Left cardiac atrium (tissue), 4 donors: ENCODE results near the gene RBSN. TPM values are rescaled to one million over a fixed set of nuclear protein-coding genes. Genes with fewer than 3 reads are reported as not detected.

Source experiments
- ATAC-seq, 2 donors: fragments of 200-7000 bp; cut with Tn5 transposase; one replicate each; pipeline ENCODE4 v1.9.1; 2020; ENCODE audit warnings: mild to moderate bottlenecking in 2 of 2, moderate library complexity in 2 of 2
- DNase-seq: peaks from one replicate; pipeline ENCODE4 v3.0.0-alpha.2; 2020
- intact Hi-C, 2 donors: fragments of 100-400 bp; cut with DNase I; formaldehyde crosslinking; loops; one replicate each; pipeline versions ENCODE4 v1.14.1 to v1.15.1; 2022 to 2023
- total RNA-seq, 2 donors: library from RNA; stranded (reverse); fragmentation: NEBNext Ultra II Directional; extraction: Animal tissue kit (Norgen Biotek cat#: 25700); gene quantifications; one replicate each; pipeline ENCODE4 v1.2.1, GENCODE V29; 2021
- donor health status: DM: no; HTN: yes; CAD: no.
- donor health status: DM: no; HTN: yes; CAD: no; lungs with severe emphysema.
- donor health status: DM: yes; HTN: yes; CAD: no.
- donor health status: Dilated cardiomyopathy.

Gene RBSN
- total RNA-seq, 2 donors from 2014 or later = 18.7 to 20.8 TPM

DNA sequence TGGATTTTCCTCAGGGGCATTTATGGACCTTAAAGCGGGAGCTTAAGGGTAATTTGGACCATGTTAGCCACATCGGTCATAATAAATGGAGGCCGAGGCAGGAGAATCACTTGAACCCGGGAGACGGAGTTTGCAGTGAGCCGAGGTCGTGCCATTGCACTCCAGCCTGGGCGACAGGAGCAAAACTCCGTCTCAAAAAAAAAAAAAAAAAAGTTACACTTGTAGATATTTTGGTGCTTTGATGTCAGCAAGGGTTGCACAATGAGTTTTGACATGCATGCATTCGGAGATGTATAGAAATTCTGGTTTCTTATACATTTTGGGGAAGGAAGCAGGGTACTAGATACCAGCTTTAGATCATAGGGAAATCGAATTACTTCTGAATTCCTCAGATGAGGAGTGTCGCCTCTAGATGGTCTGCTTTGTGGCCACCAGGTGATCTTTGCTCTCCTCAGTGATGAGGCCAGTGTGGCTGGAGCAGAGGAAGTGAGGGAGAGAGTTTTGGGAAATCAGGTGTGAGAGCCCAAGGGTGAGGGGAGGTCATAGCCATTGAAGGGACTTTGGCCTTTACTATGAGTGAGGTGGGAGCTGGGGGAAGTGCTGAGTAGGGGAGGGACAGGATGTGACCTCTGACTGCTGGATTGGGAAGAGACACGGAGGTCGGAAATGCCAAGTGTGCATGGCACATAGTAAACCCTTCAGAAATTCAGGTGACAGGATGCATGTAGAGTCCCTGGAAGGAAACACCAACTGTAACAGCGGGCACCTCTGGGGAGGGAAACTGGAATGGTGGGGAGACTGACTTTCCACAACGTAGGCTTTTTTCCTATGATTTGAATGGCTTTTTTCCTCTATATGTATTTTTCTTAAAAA, 8.4 kb upstream of the RBSN start:
- no peak for ATAC-seq
- no peak for DNase-seq
- intact Hi-C loops = loop anchor here in 1 of 2 donors (5.0 kb wide), 1 partner anchor 450 kb away; no protein-coding TSS in a partner anchor

DNA sequence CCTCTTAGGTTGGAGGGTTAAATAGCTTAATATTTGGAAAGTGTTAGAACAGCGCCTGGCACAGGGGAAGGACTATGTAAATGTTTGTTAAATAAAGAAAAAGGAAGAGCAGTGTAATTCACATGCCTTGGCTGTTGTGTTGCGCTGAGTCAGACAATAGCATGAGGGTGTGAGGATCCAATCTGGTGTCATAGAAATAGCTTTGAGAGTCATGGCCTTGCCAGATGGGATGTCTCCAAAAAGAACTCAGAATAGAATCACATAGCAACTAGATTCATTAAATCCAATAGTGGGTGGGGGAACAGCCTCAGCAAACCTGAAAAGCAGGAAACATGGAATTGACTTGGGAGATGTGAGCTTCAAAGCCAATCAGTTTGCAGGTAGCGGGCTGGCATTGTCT, 3.9 kb upstream of the RBSN start:
- DNase-seq (no peak), ATAC-seq (peak; percentile 50 to 61)
- intact Hi-C loops = no loop called here

DNA sequence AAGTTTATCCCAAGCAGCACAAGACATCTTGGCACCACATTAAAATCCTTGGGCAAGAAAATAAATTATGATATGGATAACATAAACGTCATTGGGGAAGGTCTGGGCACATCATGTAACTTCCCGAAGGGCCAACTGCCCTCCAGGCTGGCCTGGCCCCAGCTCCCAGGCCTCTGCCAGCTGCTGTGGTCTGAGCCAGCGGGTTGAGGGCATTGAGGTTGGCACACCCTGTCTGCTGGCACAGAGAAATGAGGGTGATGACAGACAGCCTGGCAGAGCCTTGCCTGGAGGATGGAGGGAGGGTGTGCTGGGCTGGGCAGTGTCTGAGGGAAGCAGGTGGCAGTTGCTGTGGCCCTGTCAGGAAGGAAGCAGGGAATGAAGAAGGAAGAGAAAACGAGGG, 3.3 kb upstream of the RBSN start:
- ATAC-seq (peak; percentile 88 to 89), DNase-seq (peak; percentile 79)
- intact Hi-C loops = no loop called here

DNA sequence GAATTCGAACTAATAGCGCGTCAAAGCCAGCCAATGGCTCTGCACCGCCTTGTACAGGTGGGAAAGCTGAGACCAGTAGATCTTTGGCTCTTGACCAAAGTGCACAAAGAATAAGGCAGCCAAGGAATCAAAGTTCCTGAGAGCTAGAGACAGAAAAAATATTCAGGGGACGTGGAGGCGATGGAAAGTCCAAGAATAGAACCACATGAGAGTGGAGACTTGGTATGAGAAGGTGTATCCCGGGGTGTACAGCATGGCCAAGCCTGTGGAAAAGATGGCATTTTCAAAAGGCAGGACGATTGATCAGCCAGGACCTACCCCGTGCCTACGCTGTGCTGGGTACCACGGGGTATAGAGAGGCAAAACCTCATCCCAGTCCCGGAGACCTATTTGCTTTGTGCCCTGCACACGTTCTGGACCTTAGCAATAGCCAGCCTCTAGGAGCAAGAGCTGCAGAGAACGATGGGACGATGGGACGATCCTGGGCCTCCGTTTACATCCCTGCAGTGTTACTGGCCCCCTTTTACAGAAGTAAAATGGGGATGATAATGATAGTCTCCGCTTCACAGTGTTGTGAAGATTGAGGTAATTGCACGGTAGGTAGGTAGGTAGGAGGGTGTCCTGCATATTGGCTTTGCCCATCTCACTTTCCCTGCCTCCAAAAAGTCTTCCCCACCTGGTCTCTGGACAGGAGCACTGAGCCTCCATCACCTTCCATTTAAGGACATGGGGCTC, 583 bp upstream of the RBSN start:
- intact Hi-C loops = loop anchor here in 1 of 2 donors (10.0 kb wide), 1 partner anchor 445 kb away; the partner anchor contains the start of gene CCDC174
- ATAC-seq = peak; percentile 10 to 13

DNA sequence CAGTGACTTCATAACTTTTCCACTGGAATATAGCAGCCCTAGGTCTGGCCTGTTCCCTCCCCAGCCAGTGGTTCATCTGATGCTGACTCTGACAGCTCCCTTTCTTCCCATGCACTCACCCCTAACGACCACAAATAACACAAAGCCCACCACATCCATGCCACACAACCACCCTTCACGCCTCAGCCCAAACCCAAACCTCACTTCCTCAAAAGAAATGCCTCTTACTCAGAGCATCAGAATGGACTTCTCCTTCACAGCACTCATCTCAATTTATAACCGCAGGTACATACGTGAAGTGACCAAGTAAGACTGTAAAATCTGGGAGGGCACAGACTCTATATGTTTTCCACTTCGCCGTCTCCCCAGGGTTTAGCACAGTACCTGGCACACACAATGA, 1.1 kb downstream of the RBSN start:
- ATAC-seq (no peak), DNase-seq (no peak)
- intact Hi-C loops = loop anchor here in 1 of 2 donors (10.0 kb wide), 1 partner anchor 443 kb away; the partner anchor contains the start of gene CCDC174

More for the DNA sequence above, 583 bp upstream of the RBSN start:
- DNase-seq = no peak

DNA sequence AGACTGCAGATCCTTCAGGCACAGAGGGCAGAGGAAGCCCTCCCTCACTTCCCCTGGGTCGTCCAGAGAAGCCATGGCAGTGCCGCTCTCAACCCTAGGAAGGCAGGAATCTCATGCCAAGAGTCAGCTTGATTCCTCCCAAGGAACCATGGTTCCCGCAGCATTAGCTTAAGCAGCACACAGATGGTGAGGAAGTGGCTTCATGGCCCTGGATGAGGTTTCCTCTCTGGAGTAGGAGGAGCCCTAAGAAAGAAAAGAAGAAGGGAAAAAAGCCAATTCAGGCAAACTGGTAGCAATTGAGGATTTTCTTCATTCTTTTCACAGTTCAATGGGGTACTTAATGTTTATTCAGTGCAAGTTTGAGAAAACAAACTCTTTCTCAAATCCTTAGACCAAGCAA, 2.9 kb downstream of the RBSN start:
- intact Hi-C loops = loop anchor here in 1 of 2 donors (10.0 kb wide), 1 partner anchor 441 kb away; the partner anchor contains the start of gene CCDC174
- ATAC-seq = no peak
- no peak for DNase-seq

DNA sequence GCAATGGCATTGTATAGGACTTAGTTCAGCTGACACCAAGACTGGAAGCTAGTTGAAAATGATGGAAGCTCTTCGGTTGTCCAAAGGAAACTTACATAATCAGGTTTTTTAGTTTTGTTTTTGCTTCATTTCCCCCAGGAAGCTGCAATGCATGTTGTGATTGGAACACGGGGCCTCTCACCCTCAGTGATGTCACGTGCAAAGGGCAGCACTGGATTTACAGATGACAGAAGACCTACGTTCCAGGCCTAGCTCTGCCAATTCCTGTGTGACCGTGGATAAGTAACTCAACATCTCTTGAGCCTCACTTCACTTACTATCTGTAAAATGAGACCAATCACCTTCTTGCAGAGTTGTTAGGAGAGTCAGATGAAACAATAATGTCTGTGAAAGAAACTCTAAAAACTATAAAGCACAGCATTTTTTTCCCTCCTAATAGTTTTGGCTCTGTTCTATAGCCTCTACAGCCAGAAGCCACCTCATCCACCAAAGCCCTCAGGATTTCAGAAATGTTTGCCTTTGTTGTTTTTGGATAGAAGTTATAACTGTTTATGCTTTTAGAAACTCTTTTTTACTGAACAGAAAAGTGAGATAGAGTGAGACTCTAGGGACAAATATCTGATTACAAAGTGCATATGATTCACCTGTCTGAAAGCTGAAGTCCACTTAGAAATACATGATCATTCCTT, 4.6 kb downstream of the RBSN start:
- DNase-seq = no peak
- no peak for ATAC-seq
- intact Hi-C loops = loop anchor here in 1 of 2 donors (10.0 kb wide), 1 partner anchor 440 kb away; the partner anchor contains the start of gene CCDC174

DNA sequence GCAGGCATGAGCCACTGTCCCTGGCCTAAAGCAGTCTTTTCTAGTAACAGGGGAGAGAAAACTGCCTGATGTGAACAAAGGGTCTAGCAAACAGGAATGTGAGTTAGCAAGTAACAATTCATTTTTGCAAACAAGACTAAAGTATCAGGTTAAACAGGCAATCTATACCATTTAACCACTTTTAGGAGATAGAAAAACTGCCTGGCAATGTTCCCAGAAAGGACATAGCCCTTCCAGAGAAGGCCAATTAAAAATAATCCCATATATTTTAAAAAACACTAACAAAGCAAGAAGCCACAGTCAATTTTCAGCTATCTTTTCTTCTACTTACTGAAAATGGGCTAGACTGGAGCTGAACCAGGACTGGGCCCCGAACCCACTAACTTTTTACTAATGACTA, 6.3 kb downstream of the RBSN start:
- ATAC-seq (no peak), DNase-seq (no peak)
- intact Hi-C loops = loop anchor here in 1 of 2 donors (10.0 kb wide), 1 partner anchor 438 kb away; the partner anchor contains the start of gene CCDC174

DNA sequence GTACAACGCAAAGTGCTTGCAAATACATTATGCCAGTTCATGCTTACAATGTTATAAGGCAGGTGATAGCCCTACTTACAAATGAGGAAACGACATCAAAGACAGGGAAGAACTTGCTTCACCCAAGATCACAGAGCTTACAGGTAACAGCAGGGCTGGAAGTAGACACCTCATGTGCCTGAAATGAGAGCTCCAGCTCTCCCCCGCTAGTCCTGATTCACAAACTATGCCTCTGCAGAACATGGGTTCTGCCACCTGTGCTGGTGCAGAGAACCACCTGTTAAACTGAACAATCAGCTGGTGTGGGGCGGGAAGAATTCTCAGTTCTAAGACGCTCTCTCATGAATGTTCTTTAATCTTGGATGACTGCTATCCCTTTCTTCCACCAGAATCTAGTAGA, 7.4 kb downstream of the RBSN start:
- intact Hi-C loops = loop anchor here in 1 of 2 donors (10.0 kb wide), 1 partner anchor 437 kb away; the partner anchor contains the start of gene CCDC174
- DNase-seq = no peak
- no peak for ATAC-seq

DNA sequence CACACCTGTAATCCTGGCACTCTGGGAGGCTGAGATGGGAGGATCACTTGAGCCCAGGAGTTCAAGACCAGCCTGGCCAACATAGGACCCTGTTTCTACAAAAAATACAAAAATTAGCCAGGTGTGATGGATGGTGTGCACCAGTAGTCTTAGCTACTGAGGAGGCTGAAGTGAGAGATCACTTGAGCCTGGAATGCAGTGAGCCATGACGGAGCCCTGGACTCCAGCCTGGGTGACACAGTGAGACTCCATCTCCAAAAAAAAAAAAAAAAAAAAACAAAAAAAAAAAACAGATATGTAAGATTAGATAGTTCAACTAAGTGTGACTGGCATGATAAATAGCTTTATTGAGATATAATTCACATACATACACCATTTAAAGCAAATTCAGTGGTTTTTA, 9.7 kb downstream of the RBSN start:
- intact Hi-C loops = no loop called here
- ATAC-seq = no peak
- no peak for DNase-seq

DNA sequence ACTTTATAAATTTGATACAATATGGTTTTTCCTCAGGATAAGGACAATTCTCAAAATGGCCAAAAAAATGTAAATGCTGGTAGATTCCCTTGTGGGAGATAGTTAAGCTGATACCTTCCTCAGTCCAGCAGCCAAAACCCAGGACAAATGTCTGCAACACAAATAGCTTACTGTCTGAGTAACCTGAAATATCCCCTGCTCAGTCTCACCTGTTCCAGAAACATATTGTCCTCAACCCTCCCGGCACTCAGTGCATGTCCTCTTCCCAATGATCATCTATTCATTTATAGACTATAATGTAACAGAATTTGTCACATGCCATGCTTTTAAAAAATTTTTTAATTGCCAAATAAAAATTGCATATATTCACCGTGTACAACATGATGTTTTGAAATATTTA, 12.2 kb downstream of the RBSN start:
- DNase-seq = no peak
- intact Hi-C loops = no loop called here
- no peak for ATAC-seq

DNA sequence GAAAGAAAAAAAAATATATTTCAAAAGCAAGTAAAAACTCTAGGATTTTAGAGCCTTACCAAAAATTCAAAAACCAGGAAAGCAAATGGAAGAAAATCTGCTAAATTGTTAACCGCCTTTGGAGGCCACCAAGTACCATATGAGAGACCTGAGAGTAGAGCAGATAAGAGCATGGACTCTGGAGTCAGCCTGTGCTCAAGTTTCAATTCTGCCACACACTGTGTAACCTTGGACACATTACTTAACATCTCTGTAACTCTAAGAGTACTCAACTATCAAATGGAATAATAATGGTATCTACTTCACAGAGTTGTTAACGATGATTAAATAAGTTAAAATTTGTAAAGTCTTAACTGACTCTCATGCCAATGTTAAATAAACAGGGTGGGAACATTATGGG, 12.7 kb downstream of the RBSN start:
- intact Hi-C loops = no loop called here
- ATAC-seq (no peak), DNase-seq (no peak)

DNA sequence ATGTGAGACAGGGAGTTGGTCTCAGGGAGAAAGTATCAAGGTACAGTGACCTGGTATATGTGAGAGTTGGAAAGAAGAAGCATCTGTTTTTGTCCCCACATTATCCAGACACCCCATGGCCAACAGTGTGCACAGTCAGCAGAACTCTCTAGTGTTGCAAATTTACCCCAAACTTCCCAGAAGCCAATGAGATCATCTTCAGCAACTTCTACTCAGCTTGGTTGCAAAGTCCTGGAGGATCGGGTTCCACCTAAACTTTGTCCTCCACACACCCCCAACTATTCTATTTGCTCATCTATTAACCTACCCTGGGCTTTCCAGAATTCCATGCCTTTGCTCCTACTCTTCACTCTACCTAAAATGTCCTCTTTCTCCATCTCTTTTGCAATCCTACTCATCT, 15.7 kb downstream of the RBSN start:
- DNase-seq (no peak), ATAC-seq (no peak)
- intact Hi-C loops = no loop called here

DNA sequence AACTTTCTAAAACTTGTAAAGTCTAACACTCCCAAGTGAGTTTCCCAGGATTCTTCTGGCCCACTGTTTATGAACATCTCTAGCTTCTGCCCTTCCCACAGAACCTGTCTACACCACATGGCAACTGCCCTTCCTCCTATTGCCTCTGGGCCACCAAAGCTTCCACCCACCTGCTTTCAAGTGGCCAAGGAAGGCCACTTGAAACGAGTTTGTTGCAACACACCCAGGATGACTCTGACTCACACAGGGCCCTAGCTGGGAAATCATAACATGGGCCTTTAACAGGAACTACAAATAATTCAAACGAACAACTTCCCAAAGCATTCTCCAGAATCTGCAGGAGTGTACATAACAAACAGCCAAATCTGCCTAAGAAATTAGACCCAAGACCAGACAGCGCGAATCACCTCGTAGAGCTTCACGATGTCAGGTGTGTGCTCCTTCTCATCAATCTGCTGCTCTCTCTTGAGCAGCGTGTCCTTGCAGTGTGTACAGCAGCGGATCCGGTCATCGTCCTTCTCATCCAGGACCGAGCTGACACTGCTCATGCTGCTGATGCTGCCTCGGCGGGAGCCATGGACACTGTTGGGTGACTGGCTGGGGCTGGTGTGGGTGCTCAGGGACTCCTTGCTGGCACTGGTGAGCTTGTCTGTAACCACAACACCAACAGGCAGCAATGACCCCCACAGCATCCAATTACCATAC, 16.8 kb downstream of the RBSN start:
- ATAC-seq = no peak
- DNase-seq = no peak
- intact Hi-C loops = no loop called here

DNA sequence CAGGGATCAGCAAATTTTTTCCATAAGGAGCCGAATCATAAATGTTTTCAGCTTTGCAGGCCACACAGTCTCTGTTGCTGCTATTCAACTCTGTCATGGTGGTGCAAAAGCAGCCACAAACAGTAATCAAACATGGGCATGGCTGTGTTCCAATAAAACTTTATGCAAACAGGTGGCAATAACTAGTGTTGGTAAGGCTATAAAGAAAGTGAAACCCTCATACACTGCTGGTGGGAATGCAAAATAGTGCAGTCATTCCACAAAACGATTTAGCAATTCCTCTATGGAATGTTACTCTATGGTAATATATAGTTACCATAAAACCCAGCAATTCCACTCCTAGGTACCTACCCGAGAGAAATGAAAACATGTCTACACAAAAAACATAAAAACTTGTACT, 19.9 kb downstream of the RBSN start:
- no peak for DNase-seq
- ATAC-seq = no peak
- intact Hi-C loops = no loop called here

DNA sequence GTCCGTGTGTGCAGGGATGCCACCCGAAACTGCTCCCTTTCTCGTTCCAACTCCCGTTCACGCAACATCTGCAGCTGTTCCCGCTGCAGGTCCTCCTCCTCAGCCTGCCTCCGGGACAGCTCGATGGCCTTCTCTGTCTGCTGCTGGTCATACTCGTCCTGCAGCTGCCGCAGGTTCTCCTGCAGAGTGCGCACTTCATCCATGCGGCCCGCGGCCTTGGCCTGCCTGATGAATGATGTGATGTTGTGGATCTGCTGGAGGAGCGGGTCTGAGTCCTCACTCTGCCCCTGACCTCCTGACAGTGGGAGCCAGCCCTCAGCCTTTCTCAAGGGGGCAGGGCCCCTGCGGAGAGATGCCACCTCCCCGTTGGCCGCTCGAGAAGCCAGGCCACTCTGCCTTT, 24.4 kb downstream of the RBSN start:
- DNase-seq (no peak), ATAC-seq (no peak)
- intact Hi-C loops = no loop called here

DNA sequence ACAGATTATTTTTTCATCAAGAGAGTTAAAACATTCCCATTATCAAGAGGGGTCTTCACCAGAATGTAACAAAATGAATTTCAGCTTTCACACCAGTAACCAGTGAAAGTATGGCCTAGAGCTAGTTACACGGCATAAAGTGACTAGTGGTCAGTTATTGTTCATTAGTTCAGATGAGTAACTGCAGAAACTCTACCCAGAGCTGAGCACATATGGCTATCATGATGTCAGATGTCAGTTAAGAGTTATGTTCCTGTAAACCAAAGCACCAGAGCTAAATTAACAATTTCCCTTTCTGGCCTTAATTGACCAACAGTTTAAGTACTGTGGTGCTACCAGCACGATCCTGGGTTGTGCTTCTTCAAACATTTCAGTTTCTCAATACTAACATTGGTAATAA, 27.2 kb downstream of the RBSN start:
- no peak for ATAC-seq
- no peak for DNase-seq
- intact Hi-C loops = no loop called here

DNA sequence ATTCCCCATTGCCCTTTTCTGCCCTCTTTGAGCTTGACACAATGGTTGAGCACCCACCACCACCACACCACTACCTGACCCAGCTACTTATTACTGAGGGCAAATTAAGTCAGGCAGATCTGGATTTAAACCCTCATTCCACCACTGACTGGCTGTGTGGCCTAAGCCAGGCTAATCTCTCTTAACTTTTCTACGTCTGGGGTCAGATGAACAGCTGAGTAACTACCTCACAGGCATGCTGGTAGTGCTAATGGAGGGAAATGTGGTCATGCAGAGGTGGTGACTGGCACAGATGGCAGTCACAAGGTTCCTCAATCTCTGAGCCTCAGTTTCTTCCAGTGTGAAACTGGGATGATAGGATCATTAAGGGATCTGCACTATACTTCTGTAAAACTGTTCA, 29.5 kb downstream of the RBSN start:
- DNase-seq (no peak), ATAC-seq (no peak)
- intact Hi-C loops = no loop called here

DNA sequence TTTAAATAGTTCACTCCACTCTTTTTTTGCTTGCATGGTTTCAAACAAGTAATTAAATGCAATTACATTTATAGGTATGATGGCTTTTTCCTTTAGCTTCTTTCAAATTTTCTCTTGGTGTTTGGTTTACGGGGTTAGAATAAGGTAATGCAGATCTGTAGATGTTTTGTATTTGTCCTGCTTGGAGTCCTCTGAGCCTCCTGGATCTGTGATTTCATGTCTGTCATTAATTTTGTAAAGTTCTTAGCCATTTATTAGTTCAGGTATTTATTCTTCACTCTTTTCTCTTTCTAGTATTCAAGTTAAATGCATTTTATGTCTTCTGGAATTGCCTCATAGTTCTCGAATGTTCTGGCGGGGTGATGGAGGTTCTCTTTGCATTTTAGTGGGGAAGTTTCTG, 32.5 kb downstream of the RBSN start:
- ATAC-seq = no peak
- intact Hi-C loops = no loop called here
- no peak for DNase-seq
